K562 (cell line): ENCODE results near the gene LRRC4B. TPM values are rescaled to one million over a fixed set of nuclear protein-coding genes. Genes with fewer than 3 reads are reported as not detected.

Experiments used
- BRF2 ChIP-seq: IDR thresholded peaks from 3 replicates; pipeline ENCODE4 v1.6.1; 2011; ENCODE audit warnings: borderline replicate concordance, mild to moderate bottlenecking; ENCODE audit not compliant: insufficient read length, insufficient read depth
- CBFA2T3 ChIP-seq: fragments of 450-650 bp; IDR thresholded peaks from 2 replicates; pipeline ENCODE4 v1.6.1; 2017
- CGGBP1 ChIP-seq: fragments of 250-450 bp; sonication (Bioruptor Pico); IDR thresholded peaks from 2 replicates; pipeline ENCODE4 v1.9.0; 2021; ENCODE audit warnings: mild to moderate bottlenecking
- FIP1L1 ChIP-seq: fragments of 200-400 bp; formaldehyde crosslinking; IDR thresholded peaks from 2 replicates; pipeline ENCODE4 v1.6.1; 2018; ENCODE audit warnings: mild to moderate bottlenecking, low read depth, low read length; ENCODE audit not compliant: poor library complexity, severe bottlenecking
- FOXK1 ChIP-seq: sonication (generic); formaldehyde crosslinking; IDR thresholded peaks from 2 replicates; pipeline ENCODE4 v1.8.0; 2022; ENCODE audit warnings: missing genetic modification reagents, mild to moderate bottlenecking, borderline replicate concordance
- HDAC1 ChIP-seq, 2 experiments: fragments of 450-650 bp; IDR thresholded peaks; 2 replicates each; pipeline ENCODE4 v1.6.1; 2016 to 2017; ENCODE audit warnings: inconsistent platforms in 1 of 2, mild to moderate bottlenecking in 1 of 2, moderate library complexity in 1 of 2
- HMGXB4 ChIP-seq: sonication (generic); formaldehyde crosslinking; IDR thresholded peaks from 2 replicates; pipeline ENCODE4 v1.8.1; 2023; ENCODE audit warnings: mild to moderate bottlenecking, missing genetic modification reagents
- MTA2 ChIP-seq: fragments of 450-650 bp; IDR thresholded peaks from 2 replicates; pipeline ENCODE4 v1.6.1; 2016; ENCODE audit warnings: low read depth
- NEUROD1 ChIP-seq: fragments of 150-350 bp; IDR thresholded peaks from 2 replicates; pipeline ENCODE4 v1.6.1; 2014; ENCODE audit warnings: borderline replicate concordance, low read length, low read depth; ENCODE audit not compliant: partially characterized antibody
- PML ChIP-seq: IDR thresholded peaks from 2 replicates; pipeline ENCODE4 v1.6.1; 2012; ENCODE audit warnings: low read length, inconsistent platforms
- SMARCA4 ChIP-seq: fragments of 450-650 bp; IDR thresholded peaks from 2 replicates; pipeline ENCODE4 v1.6.1; 2016
- SMC3 ChIP-seq: conservative IDR thresholded peaks from 2 replicates; pipeline ENCODE4 v1.6.1; 2011; ENCODE audit warnings: low read depth, low read length, improper control_type of control experiment; ENCODE audit not compliant: insufficient read depth
- TSHZ1 ChIP-seq: fragments of 250-450 bp; sonication (Bioruptor Pico); IDR thresholded peaks from 2 replicates; pipeline ENCODE4 v1.4.0; 2020; ENCODE audit warnings: mild to moderate bottlenecking, moderate library complexity
- ZBTB8A ChIP-seq: fragments of 450-650 bp; IDR thresholded peaks from 2 replicates; pipeline ENCODE4 v1.6.1; 2018; ENCODE audit warnings: mild to moderate bottlenecking, moderate library complexity; ENCODE audit not compliant: partially characterized antibody
- ZFP30 ChIP-seq: fragments of 250-450 bp; sonication (Bioruptor Pico); IDR thresholded peaks from 2 replicates; pipeline ENCODE4 v1.8.0; 2022; ENCODE audit warnings: moderate library complexity, mild to moderate bottlenecking, inconsistent platforms, borderline replicate concordance
- ZNF140 ChIP-seq: fragments of 250-450 bp; sonication (Bioruptor Pico); IDR thresholded peaks from 2 replicates; pipeline ENCODE4 v1.8.0; 2021; ENCODE audit warnings: moderate library complexity, mild to moderate bottlenecking, inconsistent platforms
- ZNF197 ChIP-seq: fragments of 200-800 bp; sonication (Bioruptor generic); IDR thresholded peaks from 2 replicates; pipeline ENCODE4 v1.6.1; 2016; ENCODE audit warnings: low read depth, missing genetic modification characterization, missing compliant biosample characterization
- ZNF324 ChIP-seq: fragments of 250-450 bp; sonication (Bioruptor Pico); IDR thresholded peaks from 2 replicates; pipeline ENCODE4 v1.4.0; 2020; ENCODE audit warnings: mild to moderate bottlenecking
- polyA plus RNA-seq, 8 experiments: library from polyadenylated mRNA; depleted of rRNA in 4 of 8; stranded (reverse) in 5 of 8; unstranded in 3 of 8; fragments of >200 nt; fragmentation: Nextera tagmentation in 2 of 8; fragmentation: Illumina TruSeq in 1 of 8; extraction: Ambion mirVana in 2 of 8; extraction: Trizol in 1 of 8; gene quantifications; 2 replicates each; pipeline versions ENCODE4 v1.2.1 to v1.2.3, GENCODE V29; 2011 to 2014; ENCODE audit warnings: inconsistent platforms in 1 of 8, missing spikeins in 1 of 8
- total RNA-seq, 7 experiments: library from RNA; depleted of rRNA in 6 of 7; stranded (reverse); fragments of >200 nt in 6 of 7; fragmentation: Illumina TruSeq in 2 of 7; extraction: Trizol in 2 of 7; gene quantifications; 2 replicates each; pipeline versions ENCODE4 v1.2.1 to v1.2.3, GENCODE V29; 2011 to 2021; ENCODE audit warnings: low replicate concordance in 1 of 7

The LRRC4B gene
- total and polyA plus RNA-seq, 9 of the 15 experiments (the other 6 are each of a cell fraction or from before 2014, with no cell fraction given): 0.18 to 9.6 (median 2.9) TPM; not detected in 2

GRCh38 chr19:50511069-50511822 lies 57.0 kb downstream of the LRRC4B start, which contains the start of gene JOSD2 (continued):
- TF ChIP-seq CGGBP1 (peak; percentile 81; the same call in 1 of the 2 replicates), NEUROD1 (peak; percentile 62), SMC3 (no peak), ZNF140 (CRISPR knock-in tag) (no peak), ZNF197 (CRISPR knock-in tag) (peak; percentile 81), MTA2 (no peak), ZNF324 (CRISPR knock-in tag) (no peak), PML (no peak), HDAC1 (IDR thresholded peaks at IDR 0.05) (peak in 1 of 2 experiments; percentile 55; a peak in 2 of 4 replicates), SMARCA4 (no peak), FIP1L1 (no peak), FOXK1 (CRISPR knock-in tag) (no peak; the same call in 1 of the 2 replicates), CBFA2T3 (no peak; the same call in 1 of the 2 replicates), BRF2 (no peak), TSHZ1 (no peak), ZBTB8A (no peak), ZFP30 (no peak), HMGXB4 (CRISPR knock-in tag) (no peak)
